IMR-90 (cell line): ENCODE data around the gene ZCCHC24. TPM values are rescaled to one million over a fixed set of nuclear protein-coding genes. Genes with fewer than 3 reads are reported as not detected.

Experiments used
- ATAC-seq: fragments of 200-7000 bp; cut with Tn5 transposase; 2 replicates; pipeline ENCODE4 v1.9.1; 2020; ENCODE audit warnings: low read depth, mild to moderate bottlenecking, moderate library complexity
- BruUV-seq: library from RNA; stranded (reverse); fragments of 400-500 nt; replicated peaks from 2 replicates; lab custom pipeline; 2021; lab: Mats Ljungman, UMichigan
- CTCF ChIA-PET: fragments of 300-600 bp; formaldehyde crosslinking; extraction: SDS; loops from one replicate; lab custom pipeline; 2021; ENCODE audit warnings: antibody characterized with exemption; lab: Yijun Ruan, JAX
- POLR2A ChIA-PET: fragments of 300-600 bp; sonication (Branson Sonifier 250); formaldehyde crosslinking; loops from one replicate; lab custom pipeline; 2022; ENCODE audit warnings: antibody characterized with exemption; ENCODE audit not compliant: unreplicated experiment; lab: Charles Lee
- DNase-seq: peaks from one replicate; pipeline ENCODE4 v3.0.0; 2013
- H2AFZ ChIP-seq: replicated peaks from 2 replicates; pipeline ENCODE3; 2013; ENCODE audit warnings: low read length, mild to moderate bottlenecking; ENCODE audit not compliant: poor library complexity
- H2AK5ac ChIP-seq: 2 replicates; pipeline ENCODE4 v1.6.1; 2013; ENCODE audit warnings: low read depth, low read length, inconsistent platforms
- H2AK9ac ChIP-seq: replicated peaks from 2 replicates; pipeline ENCODE3; 2013; ENCODE audit warnings: mild to moderate bottlenecking, low read depth, low read length, moderate library complexity; ENCODE audit not compliant: poor library complexity
- H2BK120ac ChIP-seq: 2 replicates; pipeline ENCODE4 v1.6.1; 2013; ENCODE audit warnings: low read depth, low read length, inconsistent platforms
- H2BK15ac ChIP-seq: 3 replicates; pipeline ENCODE4 v1.6.1; 2013; ENCODE audit warnings: low read depth, low read length, inconsistent platforms
- H2BK20ac ChIP-seq: 2 replicates; pipeline ENCODE4 v1.6.1; 2013; ENCODE audit warnings: low read depth, mild to moderate bottlenecking, inconsistent platforms, low read length, moderate library complexity
- H2BK5ac ChIP-seq: 2 replicates; pipeline ENCODE4 v1.6.1; 2013; ENCODE audit warnings: mild to moderate bottlenecking, low read depth, low read length, inconsistent platforms; ENCODE audit not compliant: poor library complexity, severe bottlenecking
- H3K14ac ChIP-seq: replicated peaks from 2 replicates; pipeline ENCODE4 v1.6.1; 2013; ENCODE audit warnings: low read depth, low read length, inconsistent platforms
- H3K18ac ChIP-seq: 2 replicates; pipeline ENCODE4 v1.6.1; 2013; ENCODE audit warnings: low read depth, low read length, control low read depth
- H3K23ac ChIP-seq: 2 replicates; pipeline ENCODE4 v1.6.1; 2013; ENCODE audit warnings: low read depth, low read length, inconsistent platforms
- H3K27ac ChIP-seq: 2 replicates; pipeline ENCODE4 v1.5.1; 2013; ENCODE audit warnings: mild to moderate bottlenecking, control low read depth, low read length; ENCODE audit not compliant: insufficient read depth
- H3K27me3 ChIP-seq: 2 replicates; pipeline ENCODE4 v1.6.1; 2013; ENCODE audit warnings: low read length; ENCODE audit not compliant: control insufficient read depth, insufficient read depth
- H3K36me3 ChIP-seq: 2 replicates; pipeline ENCODE4 v1.6.1; 2013; ENCODE audit warnings: low read length, mixed read lengths; ENCODE audit not compliant: control insufficient read depth, insufficient read depth
- H3K4ac ChIP-seq: 2 replicates; pipeline ENCODE4 v1.6.1; 2013; ENCODE audit warnings: low read depth, low read length, inconsistent platforms
- H3K4me1 ChIP-seq: 2 replicates; pipeline ENCODE4 v1.6.1; 2013; ENCODE audit warnings: low read length, mixed read lengths; ENCODE audit not compliant: control insufficient read depth, insufficient read depth
- H3K4me2 ChIP-seq: 2 replicates; pipeline ENCODE4 v1.6.1; 2013; ENCODE audit warnings: low read depth, mild to moderate bottlenecking, control low read depth, low read length, moderate library complexity
- H3K4me3 ChIP-seq: 2 replicates; pipeline ENCODE4 v1.5.1; 2013; ENCODE audit warnings: low read depth, mild to moderate bottlenecking, control low read depth, low read length, moderate library complexity; ENCODE audit not compliant: insufficient read depth
- H3K56ac ChIP-seq: 2 replicates; pipeline ENCODE4 v1.6.1; 2013; ENCODE audit warnings: low read length, inconsistent platforms; ENCODE audit not compliant: insufficient read depth; ENCODE audit errors: extremely low read depth
- H3K79me1 ChIP-seq, 2 experiments: 2 replicates each; pipeline ENCODE4 v1.6.1; 2013; ENCODE audit warnings: low read length in 2 of 2, inconsistent platforms in 1 of 2, low read depth in 1 of 2
- H3K9ac ChIP-seq: 2 replicates; pipeline ENCODE4 v1.6.1; 2013; ENCODE audit warnings: low read depth, low read length, control low read depth
- H3K9me1 ChIP-seq: 2 replicates; pipeline ENCODE4 v1.6.1; 2013; ENCODE audit warnings: low read length, inconsistent platforms; ENCODE audit not compliant: insufficient read depth
- H3K9me3 ChIP-seq: 2 replicates; pipeline ENCODE4 v1.6.1; 2013; ENCODE audit warnings: low read length; ENCODE audit not compliant: control insufficient read depth, insufficient read depth
- H4K20me1 ChIP-seq: 2 replicates; pipeline ENCODE4 v1.6.1; 2013; ENCODE audit warnings: low read length, inconsistent platforms; ENCODE audit not compliant: insufficient read depth
- H4K5ac ChIP-seq: 2 replicates; pipeline ENCODE4 v1.6.1; 2013; ENCODE audit warnings: mild to moderate bottlenecking, low read depth, low read length, control low read depth
- H4K8ac ChIP-seq, 2 experiments: 2 replicates each; pipeline ENCODE4 v1.6.1; 2013; ENCODE audit warnings: low read depth in 2 of 2, low read length in 2 of 2, control low read depth in 1 of 2, inconsistent platforms in 1 of 2
- H4K91ac ChIP-seq: 2 replicates; pipeline ENCODE4 v1.6.1; 2013; ENCODE audit warnings: low read depth, low read length, inconsistent platforms; ENCODE audit not compliant: insufficient read depth
- MAZ ChIP-seq: IDR thresholded peaks from 2 replicates; pipeline ENCODE4 v1.6.1; 2012; ENCODE audit warnings: low read depth, mild to moderate bottlenecking, low read length, improper control_type of control experiment, moderate library complexity, borderline replicate concordance
- NFE2L2 ChIP-seq: fragments of 150-350 bp; IDR thresholded peaks from 2 replicates; pipeline ENCODE4 v1.6.1; 2016; ENCODE audit warnings: low read depth, mild to moderate bottlenecking, low read length
- dilution Hi-C: fragments of 300-500 bp; cut with HindIII; formaldehyde crosslinking; loops from one replicate; pipeline ENCODE4 v1.14.3; 2018; ENCODE audit warnings: low sequenced_read_pairs; ENCODE audit not compliant: unreplicated experiment
- in situ Hi-C: fragments of 300-500 bp; cut with MboI; formaldehyde crosslinking; loops from 3 replicates; pipeline ENCODE4 v1.14.3; 2019; ENCODE audit warnings: low sequenced_read_pairs, inconsistent platforms, mixed read lengths
- intact Hi-C: fragments of 100-400 bp; cut with micrococcal nuclease; formaldehyde crosslinking; loops from 2 replicates; pipeline ENCODE4 v1.10.0; 2022
- polyA plus RNA-seq, 3 experiments: library from polyadenylated mRNA; depleted of rRNA; stranded (reverse); fragments of >200 nt; gene quantifications; 2 replicates each; pipeline ENCODE4 v1.2.3, GENCODE V29; 2012; ENCODE audit warnings: low replicate concordance in 1 of 3
- total RNA-seq: library from RNA; depleted of rRNA; stranded (reverse); fragments of >200 nt; gene quantifications from 2 replicates; pipeline ENCODE4 v1.2.3, GENCODE V29; 2012

ZCCHC24 gene
- total and polyA plus RNA-seq, 2 of the 4 experiments (the other 2 are of a cell fraction) = 15.1 to 25.9 TPM

- BruUV-seq = no TSS peak
These were observed 31.2 kb upstream of the ZCCHC24 start for GRCh38 chr10:79476645-79477044.

More at GRCh38 chr10:79476645-79477044, 31.2 kb upstream of the ZCCHC24 start:
- Histone ChIP-seq H3K23ac (no peak overlapping the region), H2BK120ac (no peak overlapping the region), H3K4me3 (no peak overlapping the region), H3K4me2 (no peak overlapping the region), H2AFZ (no peak overlapping the region), H3K9ac (no peak overlapping the region), H4K8ac (no peak overlapping the region), H3K9me1 (no peaks in the 10 kb centered on the region), H2BK20ac (no peak overlapping the region), H3K4me1 (no peaks in the 10 kb centered on the region), H3K14ac (no peak overlapping the region), H3K9me3 (no peaks in the 10 kb centered on the region), H4K5ac (no peak overlapping the region), H3K18ac (no peak overlapping the region), H2BK5ac (no peak overlapping the region), H3K4ac (no peak overlapping the region), H2BK15ac (no peak overlapping the region), H3K56ac (no peak overlapping the region), H3K79me1 (no peaks in the 10 kb centered on the region), H2AK5ac (no peak overlapping the region), H2AK9ac (no peak overlapping the region), H3K27me3 (peaks cover 1% of the 10 kb centered on the region; the same call in 1 of the 2 replicates), H4K91ac (no peak overlapping the region), H4K20me1 (no peaks in the 10 kb centered on the region), H3K36me3 (no peaks in the 10 kb centered on the region), H3K27ac (no peak overlapping the region)
- in situ Hi-C loops (loop anchor here (25.0 kb wide), 1 partner anchor 89 kb away; no protein-coding TSS in a partner anchor), intact Hi-C loops (no loop called here), dilution Hi-C loops (no loop called here)
- DNase-seq = no peak
- no peak for ATAC-seq
- TF ChIP-seq NFE2L2 (no peak), MAZ (no peak)
- ChIA-PET CTCF (interaction anchor here (2.6 kb wide), 1 partner anchor 9 kb away, joined by 11 read pairs; no protein-coding TSS in a partner anchor), POLR2A (no interaction called here)
